NCI-H345 (cell line): Measurements from ENCODE around the gene OR10K1.
"Not testable (repeated sequence)": the region's sequence is repeated elsewhere in the genome, so short reads cannot be mapped to it uniquely, and the experiment has no call there.

Experiments used
- DNase-seq: peaks from one replicate; lab custom pipeline; 2025; lab: John Stamatoyannopoulos, UW

Gene OR10K1, protein sequence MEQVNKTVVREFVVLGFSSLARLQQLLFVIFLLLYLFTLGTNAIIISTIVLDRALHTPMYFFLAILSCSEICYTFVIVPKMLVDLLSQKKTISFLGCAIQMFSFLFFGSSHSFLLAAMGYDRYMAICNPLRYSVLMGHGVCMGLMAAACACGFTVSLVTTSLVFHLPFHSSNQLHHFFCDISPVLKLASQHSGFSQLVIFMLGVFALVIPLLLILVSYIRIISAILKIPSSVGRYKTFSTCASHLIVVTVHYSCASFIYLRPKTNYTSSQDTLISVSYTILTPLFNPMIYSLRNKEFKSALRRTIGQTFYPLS

DNA sequence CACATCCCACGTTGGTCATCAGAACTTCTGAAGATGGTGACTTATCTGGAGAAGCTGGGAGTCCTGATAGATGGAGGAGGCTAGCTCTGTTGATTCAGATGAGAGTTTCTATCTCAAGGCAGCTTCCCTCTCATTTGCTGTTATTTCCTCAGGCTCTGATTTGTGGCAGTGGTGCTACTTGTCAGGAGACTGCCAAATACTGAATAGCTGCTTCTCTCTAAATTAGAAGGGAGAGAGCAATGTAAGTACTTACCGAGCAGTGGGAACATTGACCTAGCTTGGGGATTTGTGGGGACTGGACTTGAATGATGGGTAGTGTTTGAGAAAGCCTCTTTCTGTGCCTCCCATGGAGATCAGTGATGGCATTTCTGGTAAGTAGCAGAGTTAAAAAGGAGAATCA, at the start of gene OR10K1:
OR10K1 (plus strand) TSS at position 301 of the 400 bp plus-strand sequence. CDS start 3,728 bp downstream, outside the sequence.
- DNase-seq: no peak

DNA sequence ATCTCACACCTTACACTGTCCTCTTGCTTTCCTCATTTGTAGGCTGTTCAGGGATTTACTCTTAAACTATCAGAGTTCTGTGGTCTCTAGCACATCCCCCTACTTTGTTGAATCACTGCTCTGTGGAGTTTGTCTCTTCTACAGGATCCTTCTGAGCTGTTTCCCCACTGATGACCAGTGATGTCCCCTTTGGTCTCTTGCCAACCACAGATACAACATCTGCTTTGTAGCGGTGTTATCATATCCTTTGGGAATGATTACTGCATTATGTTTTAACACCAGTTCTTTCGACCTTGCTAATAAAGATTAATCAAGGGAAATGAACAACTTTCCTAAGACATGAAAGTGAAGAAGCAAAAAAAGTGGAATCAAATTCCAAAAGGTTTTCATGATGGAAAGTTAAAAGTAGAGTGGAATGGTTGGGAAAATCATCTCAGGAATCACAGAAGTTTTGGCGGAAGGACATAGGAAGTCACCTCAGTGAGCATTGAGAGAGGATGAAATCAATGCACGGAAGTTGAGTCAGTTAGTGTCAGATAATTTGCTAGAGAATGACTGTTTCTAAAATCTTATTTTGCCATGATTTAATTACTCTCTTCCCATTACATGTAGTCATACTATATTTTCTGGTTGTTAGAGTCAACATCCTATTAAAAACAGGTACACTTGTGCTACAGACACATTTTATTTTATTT, 46.8 kb upstream of the OR10K1 start:
- no peak for DNase-seq

DNA sequence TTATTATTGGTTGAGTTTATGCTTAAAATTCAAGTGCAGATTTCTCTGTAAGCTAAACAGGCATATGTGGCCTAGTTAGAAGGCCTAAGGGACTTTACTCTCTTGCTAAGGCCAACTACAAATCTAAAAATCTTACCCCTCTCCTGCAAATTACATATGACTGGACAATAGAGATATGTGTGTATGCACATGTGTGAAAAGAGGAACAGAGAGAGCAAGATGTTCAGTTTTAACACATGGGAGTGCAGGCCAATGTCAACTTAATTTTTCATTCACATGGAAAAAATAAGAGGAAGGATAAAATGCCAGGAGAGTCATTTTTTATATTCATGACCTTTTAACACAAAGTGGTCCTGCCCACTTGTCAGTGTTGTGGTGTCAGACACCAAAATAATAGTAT, 44.0 kb upstream of the OR10K1 start:
- DNase-seq: no peak

DNA sequence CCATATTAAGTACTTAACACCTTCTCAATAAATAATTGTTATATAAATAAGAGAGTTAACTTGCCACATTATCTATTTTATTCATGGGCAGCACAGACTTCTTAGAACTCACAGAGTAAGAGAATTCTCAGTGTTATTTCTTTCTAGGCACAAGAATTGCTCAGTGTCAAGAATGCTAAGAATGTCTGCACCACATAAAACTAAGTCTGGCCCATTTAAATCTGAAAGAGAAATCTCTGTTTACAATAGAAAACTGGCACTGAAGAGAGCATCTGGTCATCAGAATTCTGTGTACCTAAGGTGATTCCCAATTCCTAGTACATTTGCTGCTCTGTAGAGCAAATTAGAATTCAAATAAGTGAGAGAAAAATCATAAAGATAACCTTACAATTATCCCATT, 39.4 kb upstream of the OR10K1 start:
- DNase-seq: no peak

DNA sequence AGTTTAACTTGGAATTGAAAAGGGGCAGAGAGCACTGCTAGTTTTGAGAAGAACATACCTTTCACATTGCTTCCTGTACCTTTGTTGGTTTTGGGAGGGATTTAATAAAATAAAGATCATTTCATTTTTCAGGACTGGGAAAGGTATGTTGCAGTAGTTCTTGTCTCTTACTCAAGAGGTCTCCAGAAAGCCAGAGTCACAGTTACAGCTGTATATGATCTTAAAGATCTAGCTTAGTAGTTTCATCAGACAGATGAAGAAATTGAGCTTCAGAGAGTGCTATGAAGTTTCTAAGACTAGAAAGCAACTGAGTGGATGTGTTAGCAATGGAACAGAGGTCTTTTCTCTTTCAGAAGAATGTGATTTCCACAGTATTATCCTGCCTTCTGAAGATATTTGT, 36.6 kb upstream of the OR10K1 start:
- DNase-seq: no peak

DNA sequence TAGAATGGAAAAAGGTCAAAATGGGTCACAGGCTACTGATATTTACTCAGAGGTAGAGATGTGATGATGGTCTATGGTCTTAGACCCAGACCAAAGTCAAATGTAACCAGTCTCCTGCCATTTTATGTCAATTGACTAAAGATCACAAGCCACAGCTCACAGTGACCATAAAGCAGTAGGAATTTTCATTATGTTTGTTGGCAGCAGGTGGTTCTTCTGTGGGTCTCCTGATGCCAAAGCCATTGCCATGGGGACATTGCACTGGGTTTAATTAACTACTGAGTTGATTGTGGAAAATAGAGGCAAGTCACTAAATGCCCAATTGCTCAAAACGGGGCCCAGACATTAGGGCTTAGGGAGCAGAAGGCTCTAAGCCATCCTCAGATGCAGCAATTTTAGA, 35.5 kb upstream of the OR10K1 start, which contains the start of gene OR10K2:
OR10K2 (minus strand) TSS at position 101 of the 400 bp plus-strand sequence. CDS start 5,371 bp downstream, outside the sequence.
- no peak for DNase-seq

DNA sequence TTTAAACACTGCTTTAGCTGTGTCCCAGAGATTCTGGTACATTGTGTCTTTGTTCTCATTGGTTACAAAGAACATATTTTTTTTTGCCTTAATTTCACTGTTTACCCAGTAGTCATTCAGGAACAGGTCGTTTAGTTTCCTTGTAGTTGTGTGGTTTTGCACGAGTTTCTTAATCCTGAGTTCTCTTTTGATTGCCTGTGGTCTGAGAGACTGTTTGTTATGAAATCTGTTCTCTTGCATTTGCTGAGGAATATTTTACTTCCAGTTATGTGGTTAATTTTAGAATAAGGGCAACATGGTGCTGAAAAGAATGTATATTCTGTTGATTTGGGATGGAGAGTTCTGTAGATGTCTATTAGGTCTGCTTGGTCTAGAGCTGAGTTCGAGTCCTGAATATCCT, 31.5 kb upstream of the OR10K1 start:
- not testable (repeated sequence) for DNase-seq

DNA sequence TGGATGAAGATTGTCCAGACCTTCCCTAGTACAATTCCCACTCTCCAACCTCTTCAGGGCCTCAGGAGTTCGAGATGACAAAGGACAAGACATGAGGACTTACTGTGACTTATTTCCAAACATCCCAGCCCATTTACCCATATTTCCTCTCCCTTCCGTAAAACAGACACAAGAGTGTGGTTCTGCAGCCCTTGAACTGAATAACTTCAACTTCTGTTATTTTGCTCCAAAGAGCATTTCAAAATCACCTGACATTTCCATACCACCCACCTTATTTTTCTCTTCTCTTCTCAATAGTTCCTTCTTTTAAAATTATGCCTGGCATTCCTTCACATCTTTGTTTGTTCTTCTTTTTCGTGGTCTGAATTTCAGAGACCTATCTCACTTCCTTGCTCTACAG, 26.9 kb upstream of the OR10K1 start:
- no peak for DNase-seq

DNA sequence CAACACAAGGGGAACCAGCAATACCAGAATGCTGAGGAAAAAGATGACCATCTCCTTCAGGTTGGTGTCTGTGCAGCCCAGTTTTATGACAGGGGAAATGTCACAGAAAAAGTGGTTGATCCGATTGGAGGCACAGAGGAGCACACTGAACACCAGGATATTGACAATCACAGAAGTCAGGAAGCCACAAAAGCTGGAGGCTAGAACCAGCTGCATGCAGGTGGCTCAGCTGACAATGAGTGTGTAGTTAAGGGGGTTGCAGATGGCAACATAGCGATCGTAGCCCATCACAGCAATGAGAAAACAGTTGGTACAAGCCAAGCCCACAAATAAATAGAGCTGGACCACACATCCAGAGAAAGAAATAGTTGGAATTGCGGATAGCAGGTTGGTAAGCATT, 16.3 kb upstream of the OR10K1 start:
- DNase-seq: no peak

DNA sequence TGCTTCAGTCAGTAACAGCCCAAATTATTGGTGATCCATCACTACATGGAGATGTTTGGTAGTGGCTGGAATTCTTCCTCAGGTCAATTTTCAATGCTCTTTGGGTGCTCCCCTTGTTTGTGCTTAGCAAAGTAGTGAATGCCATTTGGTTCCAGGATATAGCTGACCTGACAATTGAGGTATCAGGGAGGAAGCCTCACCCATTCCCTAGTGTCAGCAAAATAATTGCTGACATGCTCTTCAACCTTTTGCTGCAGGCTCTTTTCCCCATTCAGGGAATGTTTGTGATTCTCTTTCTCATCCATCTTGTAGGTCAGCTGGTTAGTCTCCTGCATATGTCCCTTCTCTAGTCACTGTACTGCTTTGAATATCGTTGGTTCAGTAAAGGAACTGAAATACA, 7.1 kb upstream of the OR10K1 start:
- DNase-seq: no peak

DNA sequence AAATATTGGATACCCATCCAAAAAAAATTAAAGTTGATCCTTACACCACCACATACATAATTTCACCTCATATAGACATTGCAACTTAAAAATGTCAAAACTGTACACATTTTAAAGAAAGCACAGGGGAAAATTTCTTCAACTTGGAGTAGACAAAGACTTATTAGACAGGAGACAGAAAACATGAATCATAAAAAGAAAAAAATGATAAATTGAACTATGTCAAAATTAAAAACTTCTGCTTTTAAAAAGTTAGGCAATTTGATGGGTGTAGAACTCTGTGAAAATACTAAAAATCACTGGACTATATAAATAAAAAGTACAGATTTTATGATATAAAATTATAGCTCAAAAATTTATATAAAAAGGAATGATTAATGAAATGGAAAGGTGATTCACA, 4.4 kb upstream of the OR10K1 start:
- no peak for DNase-seq

DNA sequence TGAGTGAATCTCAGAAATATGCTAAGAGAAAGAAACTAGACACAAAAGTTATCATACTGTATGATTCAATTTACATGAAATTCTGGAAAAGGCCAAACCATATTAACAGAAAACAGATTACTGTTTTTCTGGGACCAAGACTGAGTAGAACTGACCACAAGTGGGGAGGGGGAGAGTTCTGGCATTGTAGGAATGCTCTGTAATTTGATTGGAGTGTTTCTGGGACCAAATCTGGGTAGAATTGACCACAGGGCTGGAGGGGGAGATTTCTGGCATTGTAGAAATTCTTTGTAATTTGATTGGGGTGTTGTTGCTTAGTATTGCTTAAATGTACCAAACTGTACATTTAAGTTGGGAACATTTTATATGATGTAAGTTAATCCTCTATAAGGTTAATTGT, 3.4 kb upstream of the OR10K1 start:
- DNase-seq: no peak

DNA sequence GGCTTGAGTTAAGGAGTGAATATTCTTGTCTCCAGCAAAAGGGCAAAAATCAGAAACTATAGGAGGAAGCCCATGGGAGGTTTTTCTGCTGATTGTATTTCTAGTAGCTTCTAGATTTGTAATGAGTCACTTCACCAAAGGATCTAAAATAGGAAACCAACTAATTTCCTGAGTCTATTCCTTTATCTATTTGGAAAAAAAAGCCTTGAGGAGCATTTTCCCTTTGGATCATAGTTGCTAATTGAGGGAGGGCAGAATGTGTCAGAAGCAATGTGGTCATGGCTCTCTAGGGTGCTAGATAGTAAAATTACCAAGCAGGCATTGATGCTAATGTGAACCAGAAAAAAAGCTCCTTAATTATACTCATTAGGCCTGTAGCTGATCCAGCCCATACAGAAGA, 10.3 kb downstream of the OR10K1 start, which contains the start of gene OR10R2:
OR10R2 (plus strand) TSS at position 301 of the 400 bp plus-strand sequence. CDS start 106 bp downstream, outside the sequence.
- DNase-seq: no peak

DNA sequence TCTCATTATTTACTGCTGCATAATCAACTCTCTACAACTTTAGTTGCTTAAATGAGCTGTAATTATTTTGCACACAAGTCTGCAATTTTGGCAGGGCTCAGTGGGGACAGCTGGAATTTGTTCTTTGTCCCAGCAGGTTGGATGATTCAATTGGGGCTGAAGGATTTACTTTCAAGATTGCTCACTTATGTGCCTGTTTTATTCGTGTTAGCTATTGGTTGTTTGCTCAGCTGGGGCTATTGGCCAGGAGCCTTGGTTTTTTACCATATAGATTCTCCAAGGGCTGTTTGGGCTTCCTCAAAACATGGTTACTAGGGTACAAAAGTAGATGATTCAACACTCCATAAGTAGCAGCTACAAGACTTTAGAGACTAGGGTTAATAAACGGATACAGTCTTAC, 23.8 kb downstream of the OR10K1 start:
- DNase-seq: no peak

DNA sequence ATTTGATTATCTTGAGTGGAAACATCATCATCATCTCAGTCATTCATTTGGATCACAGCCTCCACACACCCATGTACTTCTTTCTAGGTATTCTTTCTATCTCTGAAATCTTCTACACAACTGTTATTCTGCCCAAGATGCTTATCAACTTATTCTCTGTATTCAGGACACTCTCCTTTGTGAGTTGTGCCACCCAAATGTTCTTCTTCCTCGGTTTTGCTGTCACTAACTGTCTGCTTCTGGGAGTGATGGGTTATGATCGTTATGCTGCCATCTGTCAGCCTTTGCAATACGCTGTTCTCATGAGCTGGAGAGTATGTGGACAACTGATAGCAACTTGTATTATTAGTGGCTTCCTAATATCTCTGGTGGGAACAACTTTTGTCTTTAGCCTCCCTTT, 29.7 kb downstream of the OR10K1 start:
- DNase-seq: no peak

DNA sequence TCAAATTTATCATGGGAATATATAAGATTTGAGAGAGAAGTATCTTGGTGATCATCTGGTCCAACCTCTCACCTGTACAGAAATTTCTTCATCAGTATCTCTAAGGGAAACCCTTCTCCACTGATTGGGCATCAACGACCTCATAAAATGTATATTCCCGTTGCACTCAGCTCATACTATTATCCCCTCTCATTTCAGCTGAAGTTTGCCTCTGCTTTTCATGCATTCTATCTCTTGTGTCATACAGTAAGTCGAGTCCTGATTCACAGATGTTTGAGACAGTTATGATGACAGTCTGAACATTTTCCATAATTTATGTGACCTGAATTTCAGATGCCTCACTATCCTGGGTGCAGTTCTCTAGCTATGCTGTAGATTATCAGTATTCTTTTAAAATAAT, 31.4 kb downstream of the OR10K1 start:
- no peak for DNase-seq

DNA sequence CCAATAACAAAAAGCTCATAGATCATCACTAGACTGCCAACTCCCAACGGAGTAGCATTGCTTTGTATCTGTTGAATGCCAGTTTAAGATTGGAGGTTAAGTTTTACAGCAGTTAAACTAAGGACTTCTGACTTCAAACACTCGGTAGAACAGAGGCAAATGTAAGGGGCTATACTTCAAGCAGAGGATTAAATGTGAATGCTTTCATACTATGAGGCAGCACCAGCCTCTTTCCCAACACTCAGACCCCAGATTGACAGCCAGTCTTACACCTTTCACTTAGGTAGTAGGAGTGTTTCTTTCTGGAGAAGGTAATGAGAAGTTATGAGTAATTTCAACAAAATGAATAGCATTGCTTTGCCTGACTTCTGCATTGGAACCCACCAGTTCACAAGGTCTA, 33.2 kb downstream of the OR10K1 start:
- DNase-seq: no peak

DNA sequence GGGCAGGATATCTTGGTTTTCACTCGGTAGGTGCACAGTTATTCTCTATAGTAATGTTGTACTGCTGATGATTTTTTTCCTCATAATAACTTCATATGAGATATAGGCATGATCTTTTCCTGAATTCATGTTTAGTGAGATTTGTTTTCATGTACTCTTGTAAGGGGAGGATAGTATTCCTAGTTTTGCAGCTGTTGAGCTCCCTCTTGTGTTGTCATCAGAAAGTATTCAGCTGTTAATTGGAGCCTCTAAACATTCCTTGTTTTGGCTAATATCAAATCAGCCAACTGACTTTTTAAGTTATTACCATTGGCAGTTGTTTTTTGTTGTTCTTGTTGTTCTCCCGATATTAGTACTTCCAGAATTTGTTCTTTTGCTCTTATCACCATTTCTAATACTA, 34.7 kb downstream of the OR10K1 start:
- DNase-seq: no peak

DNA sequence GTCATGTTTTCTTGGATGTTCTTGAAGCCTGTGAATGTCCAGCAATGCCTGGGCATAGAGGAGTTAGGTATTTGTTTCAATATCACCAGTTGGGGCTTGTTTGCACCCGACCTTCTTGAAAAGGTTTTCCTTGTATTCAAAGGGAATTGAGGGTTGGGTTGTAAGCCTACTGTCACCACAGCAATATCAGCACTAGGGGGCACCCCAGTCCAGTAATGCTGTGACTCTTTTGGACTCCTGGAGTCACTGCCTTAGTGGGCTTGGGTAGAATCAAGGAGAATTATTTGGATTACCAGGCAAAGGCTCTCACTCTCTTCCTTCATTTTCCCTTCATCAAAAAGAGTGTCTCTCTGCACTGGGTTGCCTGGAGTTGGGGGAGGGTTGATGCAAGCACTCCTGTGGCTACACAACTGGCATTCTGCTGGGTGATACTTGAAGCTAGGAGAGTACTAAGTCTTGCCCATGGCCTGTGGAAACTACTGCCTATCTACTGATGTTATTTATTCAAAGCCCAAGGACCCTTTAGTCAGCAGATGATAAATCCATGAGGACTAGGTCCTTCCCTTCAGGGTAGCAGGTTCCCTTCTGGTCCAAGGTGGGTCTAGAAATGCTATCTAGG, 44.8 kb downstream of the OR10K1 start:
- DNase-seq: no peak

DNA sequence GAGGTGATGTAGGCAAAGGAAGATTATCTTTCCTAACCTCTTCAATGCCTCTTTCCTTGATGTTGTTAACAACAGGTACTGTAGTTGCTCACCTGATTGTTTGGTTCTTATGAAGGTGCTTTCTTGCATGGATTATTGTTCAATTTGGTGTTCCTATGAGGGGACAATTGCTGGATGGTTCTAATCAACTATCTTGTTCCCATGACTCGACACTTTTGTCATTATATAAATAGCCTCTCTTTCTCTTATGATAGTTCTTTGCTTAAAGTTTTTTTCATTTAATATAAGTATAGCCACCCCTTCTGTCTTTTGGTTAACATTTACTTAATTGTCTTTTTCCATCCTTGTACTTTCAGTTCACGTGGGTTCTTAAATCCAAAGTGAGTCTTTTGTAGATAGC, 45.9 kb downstream of the OR10K1 start:
- DNase-seq: no peak

DNA sequence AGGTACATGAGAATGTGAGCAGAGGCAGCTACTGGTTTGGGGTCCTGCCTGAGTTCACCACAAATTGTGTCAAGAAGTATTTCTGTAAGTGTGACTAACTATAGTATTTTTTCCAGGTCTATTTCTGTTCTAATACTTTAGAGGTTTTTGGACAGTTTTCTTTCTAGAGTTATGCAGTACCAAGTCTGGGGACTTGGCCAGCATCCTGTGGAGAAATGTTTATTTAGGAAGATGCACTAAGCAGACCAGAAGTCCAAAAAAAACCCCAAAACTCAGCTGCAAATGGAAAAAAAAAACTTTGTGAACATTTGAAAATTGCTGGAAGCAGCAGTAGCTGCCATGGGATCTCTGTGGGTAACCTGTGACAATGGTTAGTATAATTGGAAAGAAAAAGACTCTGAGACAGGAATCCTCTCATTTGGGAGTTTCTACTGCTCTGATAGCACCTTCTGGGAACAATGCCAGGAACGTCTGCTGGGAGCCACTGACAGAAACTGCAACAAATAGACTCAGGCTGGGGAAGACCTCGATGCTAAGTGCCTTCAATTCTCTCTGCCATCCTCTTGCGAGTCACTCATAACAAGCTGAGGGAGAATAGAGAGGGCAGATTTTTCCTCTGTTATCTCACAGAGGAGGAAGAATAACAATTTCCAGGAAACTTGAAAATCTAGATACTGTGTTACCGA, 48.0 kb downstream of the OR10K1 start:
- no peak for DNase-seq

DNA sequence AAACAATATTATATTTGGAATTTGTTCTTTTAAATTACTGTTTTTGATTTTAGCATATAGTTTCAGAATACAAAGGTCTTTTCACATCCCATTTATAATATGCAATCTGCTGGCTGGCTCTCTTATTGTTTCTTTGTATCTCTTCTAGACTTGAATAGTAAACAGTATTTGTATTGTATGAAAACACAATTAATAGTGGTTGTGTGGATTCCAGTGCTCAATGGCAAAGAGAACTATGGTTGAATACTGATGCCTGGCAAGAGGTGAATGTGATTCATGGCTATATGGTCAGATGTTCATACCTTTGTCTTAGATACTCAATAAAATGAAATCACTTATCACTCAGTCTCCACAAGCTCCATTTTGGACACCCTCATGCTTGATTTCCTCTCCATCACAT, 55.3 kb downstream of the OR10K1 start:
- no peak for DNase-seq
